Esophagus muscularis mucosa (tissue), 4 donors: ENCODE data around the gene CSN2. TPM values are rescaled to one million over a fixed set of nuclear protein-coding genes. Genes with fewer than 3 reads are reported as not detected.
"Not testable (repeated sequence)": the region's sequence is repeated elsewhere in the genome, so short reads cannot be mapped to it uniquely, and the experiment has no call there.

Experiments
- DNase-seq: peaks from one replicate; pipeline ENCODE4 v3.0.0-alpha.2; 2017; ENCODE audit errors: extremely low spot score
- H3K27ac ChIP-seq, 4 donors: fragments of 200-600 bp; sonication (generic); replicated peaks in 1 of 4; 1 replicate in 3 of 4; 2 replicates in 1 of 4; pipeline ENCODE4 v1.5.1; 2016 to 2019; ENCODE audit warnings: mild to moderate bottlenecking in 1 of 4
- H3K27me3 ChIP-seq, 4 donors: fragments of 200-600 bp; sonication (generic); one replicate each; pipeline versions ENCODE4 v1.5.1 to v1.6.0; 2016 to 2019
- H3K36me3 ChIP-seq, 4 donors: fragments of 200-600 bp; sonication (generic); one replicate each; pipeline ENCODE4 v1.5.1; 2016 to 2019
- H3K4me1 ChIP-seq, 4 donors: fragments of 200-600 bp; sonication (generic); one replicate each; pipeline ENCODE4 v1.5.1; 2016 to 2019
- H3K4me3 ChIP-seq, 4 donors: fragments of 200-600 bp; sonication (generic); 1 replicate in 2 of 4; 2 replicates in 2 of 4; pipeline ENCODE4 v1.5.1; 2016 to 2019; ENCODE audit warnings: mild to moderate bottlenecking in 4 of 4, moderate library complexity in 1 of 4
- H3K9me3 ChIP-seq, 4 donors: fragments of 200-600 bp; sonication (generic); 1 replicate in 3 of 4; 2 replicates in 1 of 4; pipeline ENCODE4 v1.5.1; 2016 to 2019
- EP300 ChIP-seq: sonication (generic); formaldehyde crosslinking; IDR thresholded peaks from one replicate; pipeline ENCODE4 v1.6.1; 2017; ENCODE audit warnings: antibody characterized with exemption
- POLR2A ChIP-seq: fragments of 450-650 bp; IDR thresholded peaks from one replicate; pipeline ENCODE4 v1.6.1; 2017; ENCODE audit warnings: antibody characterized with exemption, moderate library complexity, mild to moderate bottlenecking, low read depth
- POLR2AphosphoS5 ChIP-seq, 2 donors: sonication (generic); formaldehyde crosslinking; IDR thresholded peaks; one replicate each; pipeline ENCODE4 v1.6.1; 2017; ENCODE audit warnings: antibody characterized with exemption in 2 of 2
- WGBS: methylation state at CpG from one replicate; pipeline ENCODE4 v1.1.5; 2018; 5-methylcytosine and 5-hydroxymethylcytosine counted together
- intact Hi-C: fragments of 100-400 bp; cut with DNase I; formaldehyde crosslinking; loops from one replicate; pipeline ENCODE4 v1.15.1; 2023
- total RNA-seq, 4 donors: library from RNA; depleted of rRNA; stranded (reverse); fragments of >200 nt; gene quantifications; one replicate each; pipeline versions ENCODE4 v1.1.0 to v1.2.1, GENCODE V29; 2016
- TF ChIP-seq, protein P1 (sequence below), 3 experiments: fragments of 200-600 bp in 2 of 3; fragments of 450-650 bp in 1 of 3; sonication (generic) in 2 of 3; IDR thresholded peaks; one replicate each; pipeline ENCODE4 v1.5.1; 2017 to 2019; ENCODE audit warnings: antibody characterized with exemption in 3 of 3, mild to moderate bottlenecking in 2 of 3, moderate library complexity in 1 of 3

The CSN2 gene
- total RNA-seq, 4 donors from 2014 or later = not detected

DNA sequence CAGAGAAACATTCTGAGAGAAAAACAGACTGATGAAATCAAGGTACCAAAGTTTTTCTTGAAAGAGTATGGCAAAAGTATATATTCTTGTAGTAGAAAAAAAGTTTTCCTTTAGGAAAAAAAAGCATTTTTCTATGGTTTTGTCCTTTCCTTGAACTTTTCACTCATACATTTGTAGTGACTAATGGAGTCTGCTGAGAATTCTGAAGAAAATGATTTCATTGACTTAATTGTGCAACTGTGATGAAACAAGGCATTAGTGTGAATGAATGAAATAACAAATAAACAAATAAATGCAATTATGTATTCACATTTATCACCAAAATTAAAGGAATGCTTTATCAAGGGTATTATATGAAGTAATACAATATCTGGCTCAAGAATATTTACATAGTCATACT, 29.0 kb downstream of the CSN2 start:
- no peak overlapping the region for H3K27ac ChIP-seq
- TF ChIP-seq, protein P1, sequence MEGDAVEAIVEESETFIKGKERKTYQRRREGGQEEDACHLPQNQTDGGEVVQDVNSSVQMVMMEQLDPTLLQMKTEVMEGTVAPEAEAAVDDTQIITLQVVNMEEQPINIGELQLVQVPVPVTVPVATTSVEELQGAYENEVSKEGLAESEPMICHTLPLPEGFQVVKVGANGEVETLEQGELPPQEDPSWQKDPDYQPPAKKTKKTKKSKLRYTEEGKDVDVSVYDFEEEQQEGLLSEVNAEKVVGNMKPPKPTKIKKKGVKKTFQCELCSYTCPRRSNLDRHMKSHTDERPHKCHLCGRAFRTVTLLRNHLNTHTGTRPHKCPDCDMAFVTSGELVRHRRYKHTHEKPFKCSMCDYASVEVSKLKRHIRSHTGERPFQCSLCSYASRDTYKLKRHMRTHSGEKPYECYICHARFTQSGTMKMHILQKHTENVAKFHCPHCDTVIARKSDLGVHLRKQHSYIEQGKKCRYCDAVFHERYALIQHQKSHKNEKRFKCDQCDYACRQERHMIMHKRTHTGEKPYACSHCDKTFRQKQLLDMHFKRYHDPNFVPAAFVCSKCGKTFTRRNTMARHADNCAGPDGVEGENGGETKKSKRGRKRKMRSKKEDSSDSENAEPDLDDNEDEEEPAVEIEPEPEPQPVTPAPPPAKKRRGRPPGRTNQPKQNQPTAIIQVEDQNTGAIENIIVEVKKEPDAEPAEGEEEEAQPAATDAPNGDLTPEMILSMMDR (IDR thresholded peaks at IDR 0.05) = no peak
- no peak for TF ChIP-seq POLR2AphosphoS5 (IDR thresholded peaks at IDR 0.05)
- TF ChIP-seq EP300 = no peak
- TF ChIP-seq POLR2A = no peak
- no peak overlapping the region for H3K4me3 ChIP-seq
- no peak for DNase-seq
- no peaks in the 10 kb centered on the region for H3K4me1 ChIP-seq
- intact Hi-C loops = no loop called here
- H3K9me3 ChIP-seq = no peaks in the 10 kb centered on the region
- H3K36me3 ChIP-seq = no peaks in the 10 kb centered on the region
- H3K27me3 ChIP-seq = no peaks in the 10 kb centered on the region

DNA sequence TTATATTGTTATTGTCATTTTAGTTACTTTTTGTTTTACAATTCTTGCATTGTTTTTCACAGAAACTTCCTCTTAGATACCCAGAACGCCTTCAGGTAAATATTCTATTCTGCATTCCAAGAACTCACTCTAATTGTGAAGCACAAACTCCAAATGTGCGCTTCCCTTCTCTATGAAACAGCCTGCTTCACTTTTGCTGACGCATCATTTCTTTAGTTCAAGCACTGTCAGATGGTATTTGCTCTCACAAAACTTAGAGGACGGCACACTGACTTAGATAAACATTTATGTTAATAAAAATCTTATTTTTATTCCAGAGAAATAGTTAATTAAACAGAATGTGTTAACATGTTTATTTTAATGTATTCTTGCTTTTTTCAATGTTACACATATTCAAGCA, 31.4 kb downstream of the CSN2 start:
- no peaks in the 10 kb centered on the region for H3K4me1 ChIP-seq
- no peak overlapping the region for H3K27ac ChIP-seq
- TF ChIP-seq POLR2AphosphoS5 (IDR thresholded peaks at IDR 0.05) (no peak), EP300 (no peak), POLR2A (no peak)
- TF ChIP-seq, protein P1 (IDR thresholded peaks at IDR 0.05) = no peak
- no peak overlapping the region for H3K4me3 ChIP-seq
- WGBS = 46% methylated on average over 4 of the region's 4 CpGs
- H3K36me3 ChIP-seq = no peaks in the 10 kb centered on the region
- no peaks in the 10 kb centered on the region for H3K9me3 ChIP-seq
- intact Hi-C loops = no loop called here
- no peak for DNase-seq
- no peaks in the 10 kb centered on the region for H3K27me3 ChIP-seq

DNA sequence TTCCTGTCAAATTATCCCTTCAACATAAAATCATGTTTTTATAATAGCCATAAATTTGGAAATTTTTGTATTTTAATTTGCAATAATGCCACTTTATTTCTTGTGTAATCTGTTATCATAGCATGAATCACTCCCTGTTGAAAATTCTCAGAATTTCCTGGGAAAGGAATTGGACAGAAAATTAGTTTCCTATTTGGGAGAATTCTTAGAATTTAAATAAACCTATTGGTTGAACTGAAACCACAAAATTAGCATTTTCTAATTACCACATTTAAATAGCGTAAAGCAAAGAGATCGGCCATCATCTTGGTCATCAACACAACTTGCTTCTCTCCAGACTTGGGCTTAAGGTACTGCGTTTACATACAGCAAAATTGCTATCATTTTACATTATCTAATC, 34.8 kb downstream of the CSN2 start, which contains the start of gene CSN1S1:
TSS of gene CSN1S1 (plus strand) at position 301 of the 400 bp plus-strand sequence. CDS start 1,488 bp downstream, outside the sequence.
- H3K27me3 ChIP-seq = no peaks in the 10 kb centered on the region
- H3K4me3 ChIP-seq = no peak within 1 kb of the TSS
- H3K27ac ChIP-seq = no peak within 1 kb of the TSS
- DNase-seq = no peak
- no peaks in the 10 kb centered on the region for H3K4me1 ChIP-seq
- intact Hi-C loops = no loop called here
- H3K36me3 ChIP-seq = no peaks in the 10 kb centered on the region
- no peak for TF ChIP-seq POLR2AphosphoS5 (IDR thresholded peaks at IDR 0.05)
- TF ChIP-seq, protein P1 (IDR thresholded peaks at IDR 0.05) = no peak
- no peak for TF ChIP-seq EP300
- TF ChIP-seq POLR2A = no peak
- no peaks in the 10 kb centered on the region for H3K9me3 ChIP-seq
- 96% methylated on average over 3 of the region's 3 CpGs for WGBS

DNA sequence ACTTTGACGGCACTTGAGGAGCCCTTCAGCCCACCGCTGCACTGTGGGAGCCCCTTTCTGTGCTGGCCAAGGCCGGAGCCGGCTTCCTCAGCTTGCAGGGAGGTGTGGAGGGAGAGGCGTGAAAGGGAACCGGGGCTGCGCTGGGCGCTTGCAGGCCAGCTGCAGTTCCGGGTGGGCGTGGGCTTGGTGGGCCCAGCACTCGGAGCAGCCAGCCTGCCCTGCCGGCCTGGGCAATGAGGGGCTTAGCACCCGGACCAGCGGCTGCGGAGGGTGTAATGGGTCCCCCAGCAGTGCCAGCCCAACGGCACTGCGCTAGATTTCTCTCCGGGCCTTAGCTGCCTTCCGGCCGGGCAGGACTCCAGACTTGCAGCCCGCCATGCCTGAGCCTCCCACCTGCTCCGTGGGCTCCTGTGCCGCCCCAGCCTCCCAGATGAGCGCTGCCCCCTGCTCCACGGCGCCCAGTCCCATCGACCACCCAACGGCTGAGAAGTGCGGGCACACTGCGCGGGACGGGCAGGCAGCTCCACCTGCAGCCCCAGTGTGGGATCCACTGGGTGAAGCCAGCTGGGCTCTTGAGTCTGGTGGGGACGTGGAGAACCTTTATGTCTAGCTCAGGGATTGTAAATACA, 41.6 kb downstream of the CSN2 start:
- DNase-seq, H3K36me3 ChIP-seq, H3K9me3 ChIP-seq, H3K4me3 ChIP-seq, H3K27ac ChIP-seq, H3K27me3 ChIP-seq, H3K4me1 ChIP-seq, intact Hi-C loops: not testable (repeated sequence)
- WGBS = 80% methylated on average over 5 of the region's 33 CpGs

DNA sequence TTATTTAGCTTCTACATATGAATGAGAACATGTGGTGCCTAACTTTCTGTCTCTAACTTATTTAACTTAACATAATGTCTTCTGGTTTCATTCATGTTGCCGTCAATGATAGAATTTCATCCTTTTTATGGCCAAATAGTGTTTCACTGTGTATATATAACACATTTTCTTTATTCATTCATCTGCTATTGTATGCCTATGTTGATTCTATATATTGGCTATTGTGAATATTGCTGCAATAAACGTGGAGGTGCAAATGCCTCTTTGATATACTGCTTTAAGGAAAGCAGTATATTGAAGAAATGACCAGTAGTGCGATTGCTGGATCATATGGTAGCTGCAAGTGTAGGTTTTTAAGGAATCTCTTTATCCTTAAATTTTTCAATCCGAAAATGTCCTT, 44.7 kb downstream of the CSN2 start:
- intact Hi-C loops = no loop called here
- H3K36me3 ChIP-seq = no peaks in the 10 kb centered on the region
- H3K4me1 ChIP-seq = no peaks in the 10 kb centered on the region
- no peaks in the 10 kb centered on the region for H3K9me3 ChIP-seq
- no peak for DNase-seq
- H3K27ac ChIP-seq = no peak overlapping the region
- H3K4me3 ChIP-seq = no peak overlapping the region
- 45% methylated on average over 4 of the region's 4 CpGs for WGBS
- H3K27me3 ChIP-seq = no peaks in the 10 kb centered on the region
- TF ChIP-seq POLR2AphosphoS5 (IDR thresholded peaks at IDR 0.05) (no peak), EP300 (no peak), POLR2A (no peak)
- TF ChIP-seq, protein P1 (IDR thresholded peaks at IDR 0.05) = no peak
